Fibroblast of skin of left biceps (primary cell): ENCODE measurements around the gene SKOR1.

Source experiments
- DNase-seq, 2 experiments: peaks; one replicate each; pipeline ENCODE4 v3.0.0-alpha.2; 2013; ENCODE audit warnings: low read depth in 2 of 2

SKOR1 gene

GRCh38 chr15:67832897-67833709, 7.8 kb downstream of the SKOR1 start:
- DNase-seq = no peak

DNA sequence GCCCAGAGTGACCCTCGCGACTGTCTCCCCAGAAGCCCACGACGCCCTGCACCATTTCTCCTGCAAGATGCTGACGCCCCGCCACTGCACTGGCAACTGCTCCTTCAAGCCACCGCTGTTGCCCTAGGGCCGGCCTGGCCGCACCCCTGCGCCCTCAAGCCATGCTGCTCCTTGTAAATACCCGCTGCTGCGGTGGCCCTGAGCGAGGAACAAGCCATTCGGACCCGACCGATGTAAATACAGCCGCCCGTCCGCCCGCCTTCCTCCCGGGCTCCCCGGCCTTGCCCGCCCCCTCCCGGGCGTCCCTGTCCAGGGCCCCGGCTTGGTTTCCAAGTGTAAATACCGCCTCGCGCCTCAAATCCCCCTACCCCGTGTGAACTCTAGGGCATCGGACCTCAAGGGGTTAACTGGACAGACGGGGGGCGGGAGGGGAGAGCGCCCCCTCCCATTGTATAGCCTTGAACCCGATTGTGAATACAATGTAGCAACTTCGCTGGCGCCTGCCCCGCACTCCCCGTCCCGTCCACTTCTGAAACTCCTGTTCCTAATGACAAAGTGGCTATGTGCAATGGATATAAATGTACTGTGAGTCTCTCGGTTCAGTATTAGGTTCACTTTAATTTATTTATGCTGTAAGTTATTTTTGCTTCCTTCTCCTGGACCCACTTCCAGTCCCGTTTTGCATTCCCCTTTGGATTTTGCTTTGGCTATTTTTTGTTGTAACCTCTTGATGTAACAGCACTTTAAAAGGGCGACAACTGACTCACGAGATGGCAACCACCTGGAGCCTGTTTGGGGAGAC, 8.6 kb downstream of the SKOR1 start:
- DNase-seq = no peak

GRCh38 chr15:67834581-67835296, 9.4 kb downstream of the SKOR1 start:
- no peak for DNase-seq

DNA sequence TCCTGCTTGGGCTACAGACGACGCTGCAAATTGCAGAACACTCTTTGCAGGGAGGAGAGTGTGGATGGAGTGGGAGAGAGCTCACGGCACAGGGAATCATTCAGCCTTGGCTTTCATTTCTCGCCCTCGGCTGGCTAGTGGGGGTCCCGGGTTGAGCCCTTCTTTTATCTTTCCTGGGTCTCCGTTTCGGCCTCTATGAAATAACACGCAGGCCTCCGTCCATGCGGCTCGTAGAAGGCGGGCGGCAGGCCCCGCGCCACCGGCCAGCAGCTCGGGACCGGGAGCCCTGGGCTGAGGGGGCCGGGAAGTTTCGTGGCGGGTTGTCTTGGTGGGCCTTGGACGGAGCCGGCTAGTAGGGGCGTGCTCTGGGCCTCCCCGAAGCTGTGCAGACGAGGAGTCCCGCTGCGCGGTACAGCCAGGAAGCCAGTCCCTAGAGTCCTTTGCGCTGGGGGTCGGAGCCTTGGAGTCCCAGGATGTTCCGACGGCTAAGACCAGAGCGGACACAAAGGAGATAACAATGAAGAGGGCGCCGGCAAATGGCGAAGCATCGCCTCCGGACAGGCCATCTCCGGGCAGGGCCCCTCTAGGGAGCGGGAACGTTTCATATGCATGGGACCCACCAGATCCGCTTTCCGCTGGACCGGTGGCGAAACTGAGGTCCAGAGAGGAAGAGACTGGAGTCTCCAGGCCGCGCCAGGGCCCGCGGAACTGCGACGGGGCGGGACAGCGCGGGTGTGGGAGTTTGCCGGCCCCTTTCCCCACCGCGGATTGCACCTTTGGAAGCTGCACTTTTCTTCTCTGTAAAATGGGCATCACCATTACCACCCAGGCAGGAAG, 10.2 kb downstream of the SKOR1 start:
- DNase-seq = no peak

DNA sequence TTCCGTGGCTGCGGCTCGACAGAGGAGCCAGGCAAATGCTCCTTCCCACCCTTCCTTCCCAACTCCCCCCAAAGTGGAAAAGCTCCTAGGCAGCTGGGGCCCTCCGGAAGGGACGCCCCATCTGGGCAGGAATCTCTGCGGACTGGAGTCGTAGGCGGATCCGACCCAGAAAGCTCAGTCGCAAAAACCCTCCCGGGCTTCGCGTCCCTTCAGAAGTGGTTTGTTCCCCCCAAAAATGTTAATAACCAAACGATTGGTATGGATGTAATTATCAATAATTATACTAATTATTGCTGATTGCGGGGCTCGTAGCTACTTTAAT, 10.8 kb downstream of the SKOR1 start:
- DNase-seq = no peak

- DNase-seq = no peak
Observed at GRCh38 chr15:67836477-67836876, 11.2 kb downstream of the SKOR1 start.

GRCh38 chr15:67836955-67837354, 11.6 kb downstream of the SKOR1 start:
- DNase-seq = no peak

- DNase-seq = no peak
Observed at GRCh38 chr15:67838789-67839332, 13.6 kb downstream of the SKOR1 start.

DNA sequence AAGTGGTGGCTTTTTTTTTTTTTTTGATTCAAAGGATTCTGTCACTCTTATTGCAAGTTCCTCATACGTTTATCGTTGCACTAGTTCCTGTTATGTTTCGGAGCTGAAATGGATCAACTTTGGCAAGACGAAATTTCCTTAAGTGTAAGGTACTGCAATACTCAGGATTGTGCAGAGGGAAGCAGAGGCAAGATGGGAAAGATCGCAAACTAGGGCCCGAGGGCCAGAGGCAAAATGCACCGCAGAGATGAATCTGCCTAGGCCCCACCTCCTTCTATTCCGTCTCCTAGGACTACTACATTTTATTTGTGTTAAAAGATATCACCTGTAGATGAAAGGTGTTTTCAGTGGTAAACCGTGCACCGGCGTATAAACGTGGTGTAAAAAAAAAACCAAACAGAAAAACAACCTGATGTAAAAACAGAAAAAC, 14.2 kb downstream of the SKOR1 start:
- no peak for DNase-seq

GRCh38 chr15:67839929-67840748, 14.8 kb downstream of the SKOR1 start, which contains the start of gene RNU6-1:
Gene RNU6-1 (minus strand): TSS chr15:67840045.
- peak; percentile 83 to 85 for DNase-seq

DNA sequence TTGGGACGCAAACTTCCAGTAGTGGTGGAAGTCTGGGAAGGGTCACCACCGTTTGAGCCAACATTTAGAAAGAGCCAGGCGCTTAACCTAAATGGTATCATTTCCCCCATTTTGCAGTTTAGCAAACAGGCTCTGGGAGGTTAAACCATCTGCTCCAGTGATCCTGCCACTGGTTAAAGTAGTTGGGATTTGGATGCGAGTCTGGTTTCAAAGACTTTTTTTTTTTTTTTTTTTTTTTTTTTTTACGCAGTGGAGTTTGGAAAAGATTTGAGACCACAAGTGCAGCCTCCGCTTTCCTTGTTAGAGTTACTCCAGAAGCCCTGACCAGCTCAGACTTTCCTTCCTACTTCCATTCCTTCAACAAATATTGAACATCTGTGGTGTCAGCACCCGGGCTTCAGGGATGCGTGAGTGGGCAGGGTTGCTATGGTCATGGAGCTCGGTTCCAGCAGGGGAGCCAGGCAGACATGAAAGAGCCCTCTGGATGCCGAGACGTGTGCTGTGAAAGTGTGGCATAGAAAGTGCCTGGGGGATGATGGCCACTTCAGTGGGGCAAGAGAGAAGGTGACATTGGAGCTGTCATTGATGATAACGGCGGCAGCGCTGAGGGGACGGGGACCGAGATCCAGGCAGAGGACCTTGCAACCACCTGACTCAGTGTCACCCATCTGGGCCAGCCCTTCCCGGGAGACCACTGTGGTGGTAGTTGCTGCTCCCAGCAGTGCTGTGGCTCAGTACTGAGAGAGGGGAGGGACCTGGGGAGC, 15.6 kb downstream of the SKOR1 start:
- DNase-seq = no peak

DNA sequence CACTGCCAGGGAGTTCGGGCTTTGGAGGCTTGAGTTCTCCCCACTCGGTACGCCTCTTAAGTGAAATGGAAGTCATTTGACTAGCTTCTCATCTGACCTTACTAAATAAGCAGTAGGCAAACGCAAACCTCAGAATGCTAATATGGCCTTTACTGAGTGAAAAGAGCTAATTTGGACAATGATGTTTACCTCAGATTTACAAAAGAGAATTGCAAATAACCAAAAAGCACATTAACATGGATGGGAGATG, 16.1 kb downstream of the SKOR1 start:
- DNase-seq = no peak

DNA sequence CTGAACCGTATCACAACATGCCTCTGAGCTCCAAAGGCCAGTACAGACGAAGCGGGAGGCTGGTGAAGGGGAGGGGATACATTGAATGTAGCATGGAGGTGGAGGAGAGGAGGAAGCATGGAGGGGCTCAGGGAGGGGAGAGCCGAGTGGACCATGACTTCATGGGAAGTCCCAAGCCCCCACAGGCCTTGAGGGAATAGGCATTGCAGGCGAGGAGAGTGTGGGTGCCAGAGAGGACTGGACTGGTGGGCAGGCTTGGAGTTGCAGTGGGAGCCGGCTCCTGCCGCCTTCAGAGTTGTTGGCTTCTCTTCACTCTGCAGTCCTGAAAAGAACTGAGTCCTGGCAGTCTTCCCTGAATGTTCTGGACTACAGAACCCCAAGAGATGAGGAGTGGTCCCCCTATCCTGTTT, 17.8 kb downstream of the SKOR1 start:
- DNase-seq = no peak

- no peak for DNase-seq
Observed at GRCh38 chr15:67843571-67844387, 18.5 kb downstream of the SKOR1 start.

- no peak for DNase-seq
Observed at GRCh38 chr15:67845974-67846373, 20.7 kb downstream of the SKOR1 start.

- no peak for DNase-seq
Observed at GRCh38 chr15:67849538-67849937, 24.2 kb downstream of the SKOR1 start.

GRCh38 chr15:67850336-67850735, 25.0 kb downstream of the SKOR1 start:
- DNase-seq = no peak

GRCh38 chr15:67850994-67851571, 25.8 kb downstream of the SKOR1 start:
- DNase-seq = no peak

DNA sequence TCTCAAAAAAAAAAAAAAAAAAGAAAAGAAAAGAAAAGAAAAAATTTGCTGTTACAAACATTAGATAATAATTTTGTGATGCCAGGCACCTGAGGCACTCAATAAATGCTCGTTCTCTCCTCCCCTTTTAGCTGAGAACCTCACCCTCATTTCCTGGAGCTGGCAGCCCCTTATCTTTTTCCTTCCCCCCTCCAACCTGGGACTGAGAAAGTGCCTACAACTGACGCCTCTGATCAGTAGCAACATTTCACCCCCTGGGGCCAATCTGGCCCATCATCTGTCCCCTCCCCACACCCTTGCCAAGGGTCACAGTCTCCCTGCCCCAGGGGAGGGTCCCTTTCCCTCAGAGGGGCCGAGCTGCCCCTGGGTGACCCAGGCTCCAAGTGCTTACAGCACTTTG, 27.1 kb downstream of the SKOR1 start:
- no peak for DNase-seq
